ENCODE data around the gene CSMD2.

DNA sequence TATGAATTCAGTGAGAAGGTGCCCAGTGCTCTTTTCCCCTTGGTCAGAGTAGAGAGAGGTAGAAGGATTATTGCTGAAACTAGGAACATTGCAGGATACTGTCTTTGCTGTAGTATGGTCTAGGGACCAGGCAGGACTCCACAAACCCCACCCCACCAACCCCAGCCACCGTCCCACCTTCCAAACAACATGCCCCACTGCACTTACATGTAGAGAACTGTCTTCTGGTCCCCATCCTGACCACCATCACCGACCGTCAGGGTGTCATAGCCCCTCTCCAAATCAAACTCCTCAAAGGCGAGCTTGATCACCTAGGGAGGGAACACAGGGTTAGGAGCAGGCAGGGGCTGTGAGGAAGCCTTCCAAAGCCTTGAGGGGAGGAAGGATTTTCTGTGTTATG, 372.8 kb downstream of the CSMD2 start:
- no peak for TF ChIP-seq CTCF (conservative IDR thresholded peaks at IDR 0.05; ENCODE audit: low read length)
- TF ChIP-seq EZH2phosphoT487 (IDR thresholded peaks at IDR 0.05; ENCODE audit: borderline replicate concordance): no peak
